ENCODE results near the gene GPHB5. TPM values are rescaled to one million over a fixed set of nuclear protein-coding genes. Genes with fewer than 3 reads are reported as not detected.

GPHB5 gene
- total and polyA plus RNA-seq, 4 experiments from 2014 or later: not detected

GRCh38 chr14:63292805-63293204, 25.9 kb downstream of the GPHB5 start:
- H3K27me3 Mint-ChIP-seq: peaks cover 5 to 19% of the 10 kb centered on the region in 2 donors
- no peaks in the 10 kb centered on the region for H3K36me3 Mint-ChIP-seq
- intact Hi-C loops (cut with micrococcal nuclease): no loop called here
- H3K27ac ChIP-seq (ENCODE audit: low read depth, low read length): no peak overlapping the region
- peaks cover 10% of the 10 kb centered on the region for H3K4me1 ChIP-seq (ENCODE audit: insufficient read depth, low read length)
- no peaks in the 10 kb centered on the region for H3K9me3 ChIP-seq (ENCODE audit: control insufficient read depth in 1 of 2, low read length in 2 of 2)
- no peaks in the 10 kb centered on the region for H3K36me3 ChIP-seq (ENCODE audit: insufficient read depth, low read length)
- H3K9me3 Mint-ChIP-seq: no peaks in the 10 kb centered on the region
- peaks cover 3 to 15% (median 8%) of the 10 kb centered on the region in 4 donors for H3K4me1 Mint-ChIP-seq
- no peak for DNase-seq
- POLR2A ChIA-PET (ENCODE audit: partially characterized antibody): no interaction called here
- H3K4me3 ChIP-seq (ENCODE audit: low read length in 2 of 2): no peak overlapping the region
- CTCF ChIA-PET (ENCODE audit: partially characterized antibody): interaction anchor here (1.3 to 1.7 kb wide), 2 partner anchors 11 to 14 kb away, joined by 3 to 4 read pairs; no protein-coding TSS in a partner anchor
- H3K27me3 ChIP-seq (ENCODE audit: insufficient read depth, low read length): no peaks in the 10 kb centered on the region
- no peak overlapping the region for H3K27ac Mint-ChIP-seq
- no peak overlapping the region for H3K4me3 Mint-ChIP-seq

GRCh38 chr14:63290741-63291430, 27.8 kb downstream of the GPHB5 start:
- H3K9me3 ChIP-seq (ENCODE audit: control insufficient read depth in 1 of 2, low read length in 2 of 2): no peaks in the 10 kb centered on the region
- intact Hi-C loops (cut with micrococcal nuclease): no loop called here
- CTCF ChIA-PET (ENCODE audit: partially characterized antibody): no interaction called here

GRCh38 chr14:63288853-63289252, 29.9 kb downstream of the GPHB5 start:
- POLR2A ChIA-PET (ENCODE audit: partially characterized antibody): no interaction called here
- no peaks in the 10 kb centered on the region for H3K9me3 Mint-ChIP-seq

More at GRCh38 chr14:63290741-63291430, 27.8 kb downstream of the GPHB5 start:
- Mint-ChIP-seq H3K27me3 (peaks cover 5 to 19% of the 10 kb centered on the region in 2 donors), H3K4me3 (no peak overlapping the region), H3K9me3 (no peaks in the 10 kb centered on the region), H3K36me3 (no peaks in the 10 kb centered on the region), H3K27ac (no peak overlapping the region), H3K4me1 (peaks cover 3 to 10% (median 7%) of the 10 kb centered on the region in 4 donors)
- Histone ChIP-seq H3K27me3 (ENCODE audit: insufficient read depth, low read length) (no peaks in the 10 kb centered on the region), H3K36me3 (ENCODE audit: insufficient read depth, low read length) (no peaks in the 10 kb centered on the region), H3K27ac (ENCODE audit: low read depth, low read length) (no peak overlapping the region), H3K4me1 (ENCODE audit: insufficient read depth, low read length) (peaks cover 9% of the 10 kb centered on the region), H3K4me3 (ENCODE audit: low read length in 2 of 2) (no peak overlapping the region)
- DNase-seq: no peak
- POLR2A ChIA-PET (ENCODE audit: partially characterized antibody): no interaction called here

GRCh38 chr14:63287666-63288483, 30.9 kb downstream of the GPHB5 start:
- no peak overlapping the region for H3K4me3 ChIP-seq (ENCODE audit: low read length in 2 of 2)
- H3K36me3 ChIP-seq (ENCODE audit: insufficient read depth, low read length): no peaks in the 10 kb centered on the region
- no peak overlapping the region for H3K4me3 Mint-ChIP-seq
- no peak for DNase-seq
- no peak overlapping the region for H3K27ac Mint-ChIP-seq
- no peaks in the 10 kb centered on the region for H3K9me3 Mint-ChIP-seq
- no peaks in the 10 kb centered on the region for H3K9me3 ChIP-seq (ENCODE audit: control insufficient read depth in 1 of 2, low read length in 2 of 2)
- H3K4me1 ChIP-seq (ENCODE audit: insufficient read depth, low read length): no peaks in the 10 kb centered on the region
- H3K4me1 Mint-ChIP-seq: no peaks in the 10 kb centered on the region
- peaks cover 2 to 5% of the 10 kb centered on the region in 2 donors for H3K27me3 Mint-ChIP-seq
- H3K27me3 ChIP-seq (ENCODE audit: insufficient read depth, low read length): no peaks in the 10 kb centered on the region
- ChIA-PET POLR2A (ENCODE audit: partially characterized antibody) (no interaction called here), CTCF (ENCODE audit: partially characterized antibody) (interaction anchor here (1.2 kb wide), 1 partner anchor 10 kb away, joined by 5 read pairs; no protein-coding TSS in a partner anchor)
- intact Hi-C loops (cut with micrococcal nuclease): no loop called here
- no peak overlapping the region for H3K27ac ChIP-seq (ENCODE audit: low read depth, low read length)
- no peaks in the 10 kb centered on the region for H3K36me3 Mint-ChIP-seq

More at GRCh38 chr14:63288853-63289252, 29.9 kb downstream of the GPHB5 start:
- H3K36me3 Mint-ChIP-seq: no peaks in the 10 kb centered on the region
- Histone ChIP-seq H3K36me3 (ENCODE audit: insufficient read depth, low read length) (no peaks in the 10 kb centered on the region), H3K9me3 (ENCODE audit: control insufficient read depth in 1 of 2, low read length in 2 of 2) (no peaks in the 10 kb centered on the region), H3K4me3 (ENCODE audit: low read length in 2 of 2) (no peak overlapping the region), H3K27me3 (ENCODE audit: insufficient read depth, low read length) (no peaks in the 10 kb centered on the region), H3K4me1 (ENCODE audit: insufficient read depth, low read length) (no peaks in the 10 kb centered on the region), H3K27ac (ENCODE audit: low read depth, low read length) (no peak overlapping the region)
- H3K4me3 Mint-ChIP-seq: no peak overlapping the region
- H3K27me3 Mint-ChIP-seq: peaks cover 2 to 10% of the 10 kb centered on the region in 2 donors
- intact Hi-C loops (cut with micrococcal nuclease): no loop called here
- no peaks in the 10 kb centered on the region for H3K4me1 Mint-ChIP-seq
- CTCF ChIA-PET (ENCODE audit: partially characterized antibody): no interaction called here
- no peak for DNase-seq
- no peak overlapping the region for H3K27ac Mint-ChIP-seq

- no peaks in the 10 kb centered on the region for H3K9me3 ChIP-seq (ENCODE audit: control insufficient read depth in 1 of 2, low read length in 2 of 2)
- Mint-ChIP-seq H3K4me1 (no peaks in the 10 kb centered on the region), H3K9me3 (no peaks in the 10 kb centered on the region), H3K4me3 (no peak overlapping the region), H3K27ac (no peak overlapping the region), H3K36me3 (no peaks in the 10 kb centered on the region), H3K27me3 (peaks cover 2 to 4% of the 10 kb centered on the region in 2 donors)
- no peaks in the 10 kb centered on the region for H3K27me3 ChIP-seq (ENCODE audit: insufficient read depth, low read length)
- POLR2A ChIA-PET (ENCODE audit: partially characterized antibody): no interaction called here
- H3K4me3 ChIP-seq (ENCODE audit: low read length in 2 of 2): no peak overlapping the region
- CTCF ChIA-PET (ENCODE audit: partially characterized antibody): no interaction called here
- H3K4me1 ChIP-seq (ENCODE audit: insufficient read depth, low read length): no peaks in the 10 kb centered on the region
- H3K27ac ChIP-seq (ENCODE audit: low read depth, low read length): no peak overlapping the region
- intact Hi-C loops (cut with micrococcal nuclease): no loop called here
- H3K36me3 ChIP-seq (ENCODE audit: insufficient read depth, low read length): no peaks in the 10 kb centered on the region
- no peak for DNase-seq
These were observed 32.7 kb downstream of the GPHB5 start for GRCh38 chr14:63286071-63286470.

- H3K36me3 ChIP-seq (ENCODE audit: insufficient read depth, low read length): no peaks in the 10 kb centered on the region
- DNase-seq: no peak
- Mint-ChIP-seq H3K4me1 (no peaks in the 10 kb centered on the region), H3K9me3 (no peaks in the 10 kb centered on the region), H3K4me3 (no peak overlapping the region), H3K27me3 (peaks cover 0 to 6% of the 10 kb centered on the region in 2 donors), H3K36me3 (no peaks in the 10 kb centered on the region), H3K27ac (no peak overlapping the region)
- H3K4me1 ChIP-seq (ENCODE audit: insufficient read depth, low read length): no peaks in the 10 kb centered on the region
- no peaks in the 10 kb centered on the region for H3K27me3 ChIP-seq (ENCODE audit: insufficient read depth, low read length)
- H3K27ac ChIP-seq (ENCODE audit: low read depth, low read length): no peak overlapping the region
- POLR2A ChIA-PET (ENCODE audit: partially characterized antibody): no interaction called here
- intact Hi-C loops (cut with micrococcal nuclease): no loop called here
- no peak overlapping the region for H3K4me3 ChIP-seq (ENCODE audit: low read length in 2 of 2)
- no peaks in the 10 kb centered on the region for H3K9me3 ChIP-seq (ENCODE audit: control insufficient read depth in 1 of 2, low read length in 2 of 2)
- CTCF ChIA-PET (ENCODE audit: partially characterized antibody): interaction anchor here (1.0 to 1.3 kb wide), 2 partner anchors 9 to 45 kb away, joined by 3 read pairs; no protein-coding TSS in a partner anchor
These were observed 34.9 kb downstream of the GPHB5 start for GRCh38 chr14:63283884-63284248.

- Mint-ChIP-seq H3K9me3 (no peaks in the 10 kb centered on the region), H3K4me1 (no peaks in the 10 kb centered on the region), H3K4me3 (no peak overlapping the region), H3K36me3 (no peaks in the 10 kb centered on the region), H3K27ac (no peak overlapping the region), H3K27me3 (peaks cover 0 to 5% of the 10 kb centered on the region in 2 donors)
- ChIA-PET POLR2A (ENCODE audit: partially characterized antibody) (no interaction called here), CTCF (ENCODE audit: partially characterized antibody) (interaction anchor here (1.0 to 1.3 kb wide), 2 partner anchors 9 to 45 kb away, joined by 3 read pairs; no protein-coding TSS in a partner anchor)
- Histone ChIP-seq H3K4me3 (ENCODE audit: low read length in 2 of 2) (no peak overlapping the region), H3K9me3 (ENCODE audit: control insufficient read depth in 1 of 2, low read length in 2 of 2) (no peaks in the 10 kb centered on the region), H3K27ac (ENCODE audit: low read depth, low read length) (no peak overlapping the region), H3K36me3 (ENCODE audit: insufficient read depth, low read length) (no peaks in the 10 kb centered on the region), H3K4me1 (ENCODE audit: insufficient read depth, low read length) (no peaks in the 10 kb centered on the region), H3K27me3 (ENCODE audit: insufficient read depth, low read length) (no peaks in the 10 kb centered on the region)
- intact Hi-C loops (cut with micrococcal nuclease): no loop called here
- no peak for DNase-seq
These were observed 35.5 kb downstream of the GPHB5 start for GRCh38 chr14:63282997-63283883.
